ENCODE data around the gene SEC24B.
"Not testable (repeated sequence)": the region's sequence is repeated elsewhere in the genome, so short reads cannot be mapped to it uniquely, and the experiment has no call there.

SEC24B gene

DNA sequence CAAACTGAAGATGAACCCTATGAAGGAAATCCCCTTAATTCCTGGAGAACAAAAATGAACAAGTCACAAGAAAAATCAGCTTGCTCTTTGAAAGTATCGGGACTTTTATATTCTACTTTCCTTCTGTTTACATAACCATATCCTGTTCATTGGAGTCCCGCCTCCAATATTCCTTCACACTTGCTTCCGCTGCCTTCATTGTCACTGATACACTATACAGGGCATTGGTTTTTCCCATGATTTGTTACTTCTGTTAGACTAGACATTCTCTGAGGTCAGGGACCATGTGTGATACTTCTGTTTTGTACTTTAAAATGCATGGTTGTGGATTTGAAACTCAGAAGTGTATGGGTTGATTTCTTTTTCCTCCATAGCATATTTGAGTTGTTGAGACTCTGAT is 145.2 kb downstream of the SEC24B start:
- DNase-seq (ENCODE audit: low read depth, low spot score), result no peak

DNA sequence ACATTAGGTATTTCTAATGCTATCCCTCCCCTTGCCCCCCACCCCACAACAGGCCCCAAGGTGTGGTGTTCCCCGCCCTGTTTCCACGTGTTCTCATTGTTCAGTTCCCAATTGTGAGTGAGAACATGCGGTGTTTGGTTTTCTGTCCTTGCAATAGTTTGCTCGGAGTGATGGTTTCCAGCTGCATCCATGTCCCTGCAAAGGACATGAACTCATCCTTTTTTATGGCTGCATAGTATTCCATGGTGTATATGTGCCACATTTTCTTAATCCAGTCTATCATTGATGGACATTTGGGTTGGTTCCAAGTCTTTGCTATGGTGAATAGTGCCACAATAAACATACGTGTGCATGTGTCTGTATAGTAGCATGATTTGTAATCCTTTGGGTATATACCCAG is 146.4 kb downstream of the SEC24B start:
- DNase-seq (ENCODE audit: low read depth, low spot score), result not testable (repeated sequence)

DNA sequence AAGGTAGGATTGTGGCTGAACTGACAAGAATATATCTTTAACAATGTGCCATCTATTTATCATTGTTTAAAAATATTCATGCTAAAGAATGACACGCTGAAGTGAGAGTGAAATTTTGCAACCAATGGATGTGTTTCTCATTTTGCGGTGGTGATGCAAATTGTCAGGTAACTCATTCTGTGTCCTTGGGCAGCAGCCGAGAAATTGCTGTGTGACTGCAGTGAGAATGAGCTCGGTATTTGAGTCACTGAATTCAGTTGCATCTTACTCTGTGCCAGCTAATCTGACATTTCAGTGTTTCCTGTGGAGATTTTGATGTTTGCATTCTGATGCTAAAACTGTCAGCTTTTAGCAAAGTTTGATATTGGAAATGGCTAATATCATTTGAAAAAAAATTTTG is 154.6 kb downstream of the SEC24B start:
- DNase-seq (ENCODE audit: low read depth, low spot score), result no peak

DNA sequence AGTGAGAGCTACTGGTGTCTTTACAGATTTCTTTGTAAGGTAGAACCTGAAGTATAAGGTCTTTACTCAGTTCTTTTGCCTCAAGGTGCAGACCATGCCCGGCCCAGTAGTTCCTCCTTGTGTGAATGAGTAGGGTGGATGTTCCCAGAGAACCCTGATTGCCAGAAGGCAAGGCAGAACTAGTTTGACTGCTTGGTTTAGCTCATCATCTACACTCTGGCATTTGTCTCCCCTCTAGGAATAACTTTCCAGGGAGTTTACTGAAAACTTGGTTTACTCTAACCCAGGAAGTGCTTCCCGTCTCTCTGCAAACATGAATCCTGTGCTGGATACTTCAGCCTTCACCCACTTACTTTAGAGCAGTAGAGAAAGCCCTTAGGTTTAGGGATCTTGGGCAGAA is 155.5 kb downstream of the SEC24B start:
- no peak for DNase-seq (ENCODE audit: low read depth, low spot score)

DNA sequence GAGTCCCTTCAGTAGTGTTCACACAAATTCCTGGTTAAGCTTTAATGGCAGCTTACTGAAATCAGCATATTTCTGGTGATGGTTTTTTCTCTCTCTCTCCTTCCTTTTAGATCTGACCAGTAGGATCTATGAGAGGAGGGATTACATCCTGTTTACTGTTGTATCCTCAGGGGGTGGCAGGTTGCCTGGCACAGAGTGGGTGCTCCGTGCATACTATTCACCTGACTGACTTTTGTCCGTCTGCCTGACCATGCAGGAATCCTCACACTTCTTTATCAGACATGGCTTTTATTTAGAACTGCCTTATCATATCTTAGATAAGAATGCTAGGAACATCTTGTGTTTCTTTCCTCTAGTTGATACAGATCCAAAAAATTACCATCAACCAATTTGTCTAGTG is 156.0 kb downstream of the SEC24B start:
- DNase-seq (ENCODE audit: low read depth, low spot score), result no peak
